Mucosa of rectum (tissue), 2 donors: ENCODE results near the gene MPZL1.

ENCODE experiments used
- H3K27ac ChIP-seq, 2 donors: one replicate each; pipeline ENCODE4 v1.7.0; 2013; ENCODE audit warnings: inconsistent platforms in 2 of 2, low read depth in 2 of 2, low read length in 2 of 2
- H3K27me3 ChIP-seq, 2 donors: one replicate each; pipeline ENCODE4 v1.7.0; 2013; ENCODE audit warnings: low read length in 2 of 2; ENCODE audit not compliant: control insufficient read depth in 2 of 2, insufficient read depth in 2 of 2
- H3K36me3 ChIP-seq, 2 donors: one replicate each; pipeline ENCODE4 v1.7.0; 2013; ENCODE audit warnings: low read length in 2 of 2; ENCODE audit not compliant: control insufficient read depth in 2 of 2, insufficient read depth in 2 of 2
- H3K4me1 ChIP-seq, 2 donors: one replicate each; pipeline ENCODE4 v1.7.0; 2013; ENCODE audit warnings: low read length in 2 of 2, mild to moderate bottlenecking in 1 of 2; ENCODE audit not compliant: control insufficient read depth in 2 of 2, insufficient read depth in 2 of 2
- H3K4me3 ChIP-seq, 2 donors: one replicate each; pipeline ENCODE4 v1.7.0; 2013; ENCODE audit warnings: low read length in 2 of 2
- H3K9ac ChIP-seq, 2 donors: one replicate each; pipeline ENCODE4 v1.7.0; 2013; ENCODE audit warnings: low read length in 2 of 2, low read depth in 1 of 2, mild to moderate bottlenecking in 1 of 2
- H3K9me3 ChIP-seq, 2 donors: one replicate each; pipeline ENCODE4 v1.7.0; 2013; ENCODE audit warnings: low read length in 2 of 2; ENCODE audit not compliant: control insufficient read depth in 2 of 2
- donor health status: healthy.
- donor health status: Normal muscosa, but diverticular disease.

MPZL1 gene

DNA sequence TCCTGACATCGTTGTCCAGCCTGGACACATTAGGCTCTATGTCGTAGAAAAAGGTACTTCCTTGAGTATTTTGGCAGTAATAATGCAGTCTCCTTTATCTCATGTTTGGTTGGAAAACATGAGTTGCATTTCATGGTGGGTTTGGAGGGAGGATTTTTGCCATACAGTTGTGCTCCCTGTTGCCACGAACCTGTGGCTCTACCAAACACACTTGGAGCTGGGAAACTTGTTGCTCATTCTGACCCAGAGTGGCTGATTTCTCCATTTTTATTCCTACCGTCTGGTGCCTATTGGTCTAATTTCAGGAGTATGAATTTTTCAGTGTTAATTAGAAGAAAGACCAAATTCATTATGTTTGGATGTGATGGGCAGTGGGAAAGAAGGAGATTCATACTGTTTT, 50.7 kb downstream of the MPZL1 start:
- Histone ChIP-seq H3K4me1 (no peaks in the 10 kb centered on the region), H3K9me3 (no peaks in the 10 kb centered on the region), H3K27me3 (no peaks in the 10 kb centered on the region), H3K9ac (no peak overlapping the region), H3K4me3 (no peak overlapping the region), H3K27ac (no peak overlapping the region), H3K36me3 (peaks cover 41 to 43% of the 10 kb centered on the region in 2 donors)

DNA sequence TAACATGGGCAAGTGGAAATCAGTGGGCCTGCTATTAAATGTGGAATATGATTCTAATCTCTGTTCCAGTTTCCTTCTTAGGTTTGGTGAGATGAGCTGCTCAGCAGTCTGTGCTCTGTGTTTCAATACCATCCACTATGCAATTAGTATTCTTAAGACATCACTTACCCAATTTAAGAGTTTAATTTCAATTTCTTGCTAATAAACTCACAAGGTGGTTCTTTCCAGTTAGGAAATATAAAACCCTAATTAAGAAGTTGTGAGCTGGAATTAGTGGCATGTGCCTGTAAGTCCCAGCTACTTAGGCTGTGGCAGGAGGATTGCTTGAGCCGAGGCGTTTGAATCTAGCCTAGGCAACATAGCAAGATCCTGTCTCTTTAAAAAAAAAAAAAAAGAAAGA, 51.7 kb downstream of the MPZL1 start:
- H3K9ac ChIP-seq, result no peak overlapping the region
- H3K4me3 ChIP-seq, result no peak overlapping the region
- no peaks in the 10 kb centered on the region for H3K27me3 ChIP-seq
- no peaks in the 10 kb centered on the region for H3K9me3 ChIP-seq
- H3K4me1 ChIP-seq, result no peaks in the 10 kb centered on the region
- H3K36me3 ChIP-seq, result peaks cover 40 to 41% of the 10 kb centered on the region in 2 donors
- no peak overlapping the region for H3K27ac ChIP-seq

- H3K4me1 ChIP-seq, result no peaks in the 10 kb centered on the region
- no peaks in the 10 kb centered on the region for H3K27me3 ChIP-seq
- H3K36me3 ChIP-seq, result peaks cover 31 to 35% of the 10 kb centered on the region in 2 donors
- no peak overlapping the region for H3K4me3 ChIP-seq
- H3K9ac ChIP-seq, result no peak overlapping the region
- no peak overlapping the region for H3K27ac ChIP-seq
- no peaks in the 10 kb centered on the region for H3K9me3 ChIP-seq
These were observed 52.9 kb downstream of the MPZL1 start for GRCh38 chr1:167774710-167775109.

GRCh38 chr1:167775178-167775577, 53.4 kb downstream of the MPZL1 start:
- Histone ChIP-seq H3K4me3 (no peak overlapping the region), H3K36me3 (peaks cover 28 to 35% of the 10 kb centered on the region in 2 donors), H3K9me3 (no peaks in the 10 kb centered on the region)

GRCh38 chr1:167776151-167776550, 54.4 kb downstream of the MPZL1 start:
- no peaks in the 10 kb centered on the region for H3K27me3 ChIP-seq
- H3K27ac ChIP-seq, result no peak overlapping the region
- no peaks in the 10 kb centered on the region for H3K4me1 ChIP-seq
- H3K9me3 ChIP-seq, result no peaks in the 10 kb centered on the region
- H3K9ac ChIP-seq, result no peak overlapping the region
- H3K4me3 ChIP-seq, result no peak overlapping the region
- H3K36me3 ChIP-seq, result peaks cover 28 to 35% of the 10 kb centered on the region in 2 donors

More at GRCh38 chr1:167775178-167775577, 53.4 kb downstream of the MPZL1 start:
- Histone ChIP-seq H3K27ac (no peak overlapping the region), H3K27me3 (no peaks in the 10 kb centered on the region), H3K4me1 (no peaks in the 10 kb centered on the region), H3K9ac (no peak overlapping the region)

DNA sequence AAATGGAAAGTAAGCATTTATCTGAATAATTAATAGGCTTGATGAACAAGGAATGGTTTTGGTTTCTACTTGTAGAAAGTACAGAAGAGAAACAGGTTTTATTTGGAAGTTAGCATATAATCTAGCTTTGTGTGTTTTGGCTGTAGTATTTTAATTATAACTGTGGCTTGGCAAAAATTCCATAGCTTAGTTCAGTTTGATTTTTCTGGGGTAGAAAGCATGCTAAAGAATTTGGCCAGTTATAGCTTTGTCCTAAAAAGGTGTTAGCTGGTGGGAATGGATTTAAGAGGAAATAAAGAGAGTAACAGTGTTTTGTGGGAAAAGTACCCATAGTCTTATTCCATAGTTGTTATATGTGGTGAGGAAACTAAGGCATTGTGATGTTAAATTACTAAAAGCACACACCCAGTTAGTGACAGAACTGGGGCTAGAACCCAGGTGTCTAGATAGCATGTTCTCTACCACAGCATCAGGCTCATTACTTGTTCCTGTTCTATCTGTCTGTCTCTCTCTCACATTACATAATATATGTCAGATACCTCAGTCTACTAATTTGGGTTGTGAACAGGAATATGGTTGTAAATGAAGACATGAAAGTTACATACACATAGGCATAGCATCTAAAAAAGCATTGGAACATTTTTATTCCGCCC, 55.0 kb downstream of the MPZL1 start:
- no peak overlapping the region for H3K27ac ChIP-seq
- H3K9me3 ChIP-seq, result no peaks in the 10 kb centered on the region
- H3K9ac ChIP-seq, result no peak overlapping the region
- no peaks in the 10 kb centered on the region for H3K27me3 ChIP-seq
- H3K4me1 ChIP-seq, result no peaks in the 10 kb centered on the region
- peaks cover 28 to 33% of the 10 kb centered on the region in 2 donors for H3K36me3 ChIP-seq
- no peak overlapping the region for H3K4me3 ChIP-seq

- Histone ChIP-seq H3K9me3 (no peaks in the 10 kb centered on the region), H3K4me3 (no peak overlapping the region), H3K9ac (no peak overlapping the region), H3K27ac (no peak overlapping the region), H3K36me3 (peaks cover 26 to 29% of the 10 kb centered on the region in 2 donors), H3K4me1 (no peaks in the 10 kb centered on the region), H3K27me3 (no peaks in the 10 kb centered on the region)
These were observed 55.5 kb downstream of the MPZL1 start for GRCh38 chr1:167777269-167777650.

DNA sequence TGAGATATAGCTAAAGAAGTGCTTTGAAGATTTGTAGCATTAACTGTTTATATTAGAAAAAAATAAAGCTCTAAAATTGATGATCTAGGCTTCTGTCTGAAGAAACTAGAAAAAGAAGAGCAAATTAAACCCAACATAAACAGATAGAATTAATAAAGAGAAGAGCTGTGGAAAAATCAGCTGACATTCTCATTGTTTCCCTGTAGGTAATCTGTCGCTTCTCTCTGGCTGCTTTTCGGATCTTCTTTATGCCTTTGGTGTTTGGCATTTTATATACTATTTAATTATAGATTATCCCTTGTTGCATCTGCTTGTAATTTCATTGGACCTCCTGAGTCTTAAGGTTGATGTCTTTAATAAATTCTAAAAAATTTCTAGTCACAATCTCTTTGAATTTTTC, 59.8 kb downstream of the MPZL1 start:
- H3K9ac ChIP-seq, result no peak overlapping the region
- H3K4me1 ChIP-seq, result no peaks in the 10 kb centered on the region
- H3K27ac ChIP-seq, result no peak overlapping the region
- H3K4me3 ChIP-seq, result no peak overlapping the region
- H3K36me3 ChIP-seq, result peaks cover 12 to 17% of the 10 kb centered on the region in 2 donors
- no peaks in the 10 kb centered on the region for H3K9me3 ChIP-seq
- no peaks in the 10 kb centered on the region for H3K27me3 ChIP-seq

GRCh38 chr1:167782946-167783345, 61.2 kb downstream of the MPZL1 start:
- no peaks in the 10 kb centered on the region for H3K9me3 ChIP-seq
- H3K4me3 ChIP-seq, result no peak overlapping the region
- no peak overlapping the region for H3K27ac ChIP-seq
- no peaks in the 10 kb centered on the region for H3K27me3 ChIP-seq
- H3K4me1 ChIP-seq, result no peaks in the 10 kb centered on the region
- H3K9ac ChIP-seq, result no peak overlapping the region
- peaks cover 10 to 18% of the 10 kb centered on the region in 2 donors for H3K36me3 ChIP-seq

DNA sequence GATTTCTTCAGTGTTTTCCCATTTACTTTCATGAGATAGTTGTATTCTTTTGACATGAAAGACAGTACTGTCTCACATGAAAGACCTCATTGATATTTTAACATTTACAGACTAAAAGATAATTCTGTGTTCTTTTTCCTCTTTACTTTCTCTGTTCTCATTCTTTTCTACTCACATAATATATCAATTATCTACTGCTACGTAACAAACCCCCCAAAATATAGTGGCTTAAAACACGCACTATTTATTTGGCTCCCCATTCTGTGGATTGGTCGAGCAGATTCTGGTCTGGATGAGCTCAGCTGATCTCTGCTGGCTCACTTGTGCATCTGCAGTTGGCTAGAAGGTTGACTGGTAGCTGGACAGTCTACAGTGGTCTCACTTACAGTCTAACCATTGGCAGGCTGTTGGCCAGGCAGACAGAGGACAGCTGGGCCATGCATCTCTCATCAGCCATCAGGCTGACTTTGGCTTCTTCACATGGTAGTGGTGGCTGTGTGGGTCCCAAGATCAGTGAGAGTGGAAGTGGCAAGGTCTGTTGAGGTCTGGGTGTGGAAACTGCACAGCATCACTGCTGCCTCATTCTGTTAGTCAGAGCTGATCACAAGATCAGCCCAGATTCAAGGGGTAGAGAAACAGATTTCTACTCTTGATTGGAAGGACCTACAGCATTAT, 63.2 kb downstream of the MPZL1 start:
- Histone ChIP-seq H3K4me3 (no peak overlapping the region), H3K9ac (no peak overlapping the region), H3K27ac (no peak overlapping the region), H3K36me3 (peaks cover 25 to 27% of the 10 kb centered on the region in 2 donors), H3K4me1 (no peaks in the 10 kb centered on the region), H3K27me3 (no peaks in the 10 kb centered on the region), H3K9me3 (no peaks in the 10 kb centered on the region)
